Nephron progenitor cell (in vitro differentiated cells): ENCODE measurements around the gene SMURF2.

Source experiments
- DNase-seq: peaks from one replicate; pipeline ENCODE4 v3.0.0; 2021
- H3K27ac Mint-ChIP-seq: 2 replicates; pipeline ENCODE4 v1.8.0; 2021; ENCODE audit warnings: mild to moderate bottlenecking, moderate library complexity, mixed read lengths
- H3K27me3 Mint-ChIP-seq: 2 replicates; pipeline ENCODE4 v1.8.0; 2021; ENCODE audit warnings: mild to moderate bottlenecking, low read depth, mixed read lengths; ENCODE audit not compliant: poor library complexity
- H3K36me3 Mint-ChIP-seq: 2 replicates; pipeline ENCODE4 v1.8.0; 2021; ENCODE audit warnings: low read depth, mixed read lengths
- H3K4me1 Mint-ChIP-seq: 2 replicates; pipeline ENCODE4 v1.8.0; 2021; ENCODE audit warnings: mixed read lengths
- H3K4me3 Mint-ChIP-seq: 2 replicates; pipeline ENCODE4 v1.8.0; 2021; ENCODE audit warnings: mild to moderate bottlenecking, moderate library complexity, mixed read lengths
- H3K9me3 Mint-ChIP-seq: 2 replicates; pipeline ENCODE4 v1.8.0; 2021; ENCODE audit warnings: mild to moderate bottlenecking, moderate library complexity, mixed read lengths
- CTCF ChIP-seq: fragments of 200-600 bp; sonication (generic); IDR thresholded peaks from 2 replicates; pipeline ENCODE4 v1.5.0; 2021; ENCODE audit warnings: antibody characterized with exemption

The SMURF2 gene

DNA sequence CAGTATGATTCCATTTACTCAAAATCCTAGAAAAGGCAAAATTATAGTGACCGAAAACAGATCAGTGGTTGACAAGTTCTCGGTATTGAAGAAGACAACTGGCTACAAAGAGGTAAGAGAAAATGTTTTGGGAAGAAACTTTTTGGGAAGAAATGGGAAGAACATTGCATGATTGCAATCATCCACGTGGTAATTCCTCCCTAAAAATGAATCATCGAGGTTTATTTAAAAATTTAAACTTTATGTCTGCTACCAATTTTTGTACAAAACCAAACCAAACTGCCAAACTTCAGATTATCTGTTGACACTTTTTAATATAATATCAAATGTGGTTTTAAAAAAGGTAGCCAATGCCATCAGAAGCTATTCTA, 8.1 kb downstream of the SMURF2 start:
- Mint-ChIP-seq H3K27me3 (no peaks in the 10 kb centered on the region), H3K36me3 (peaks cover 41% of the 10 kb centered on the region), H3K4me1 (peaks cover 7% of the 10 kb centered on the region), H3K4me3 (no peak overlapping the region), H3K27ac (no peak overlapping the region), H3K9me3 (peaks cover 22% of the 10 kb centered on the region)
- TF ChIP-seq CTCF, result no peak
- no peak for DNase-seq

GRCh38 chr17:64653325-64653984, 8.7 kb downstream of the SMURF2 start:
- peaks cover 5% of the 10 kb centered on the region for H3K4me1 Mint-ChIP-seq
- H3K27ac Mint-ChIP-seq, result peak overlapping the region; percentile 54
- peaks cover 22% of the 10 kb centered on the region for H3K9me3 Mint-ChIP-seq
- H3K27me3 Mint-ChIP-seq, result no peaks in the 10 kb centered on the region
- DNase-seq, result no peak
- no peak overlapping the region for H3K4me3 Mint-ChIP-seq
- no peak for TF ChIP-seq CTCF
- peaks cover 43% of the 10 kb centered on the region for H3K36me3 Mint-ChIP-seq

DNA sequence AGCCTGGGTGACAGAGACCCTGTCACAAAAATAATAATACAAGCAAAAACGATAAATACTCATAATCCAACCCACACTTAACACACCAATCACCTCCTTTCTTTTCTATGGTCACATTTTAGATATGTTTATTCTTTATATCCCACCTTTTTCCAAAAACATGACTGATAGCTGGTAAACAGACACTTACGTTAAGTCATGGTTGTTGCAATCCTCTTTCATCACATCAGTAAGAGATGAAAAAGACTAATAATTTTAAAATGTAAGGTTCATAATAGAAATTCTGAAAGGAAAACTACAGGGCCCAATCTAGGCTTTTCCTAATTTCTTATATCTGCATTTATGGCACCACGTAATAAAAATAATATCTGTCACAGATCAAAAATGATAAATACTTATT, 10.2 kb downstream of the SMURF2 start:
- Mint-ChIP-seq H3K27ac (peak overlapping the region; percentile 9), H3K4me1 (peaks cover 5% of the 10 kb centered on the region)

DNA sequence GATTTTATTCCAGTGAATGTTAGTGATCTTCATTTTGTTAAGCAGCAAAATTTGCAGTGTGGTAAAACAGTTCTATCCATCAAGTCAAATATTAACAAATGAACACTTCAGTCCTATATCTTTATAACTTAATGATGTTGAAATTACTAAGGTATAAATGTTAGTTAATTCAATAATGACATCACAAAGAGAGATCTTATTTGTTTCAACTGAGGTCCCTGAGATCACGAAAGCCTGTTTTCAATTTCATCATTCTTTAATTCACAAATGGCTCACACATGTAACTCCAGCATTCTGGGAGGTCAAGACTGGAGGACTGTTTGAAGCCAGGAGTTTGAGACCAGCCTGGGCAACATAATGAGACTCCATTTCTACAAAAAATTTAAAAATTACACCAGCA, 13.9 kb downstream of the SMURF2 start:
- no peak for DNase-seq
- Mint-ChIP-seq H3K36me3 (peaks cover 15% of the 10 kb centered on the region), H3K4me1 (peaks cover 5% of the 10 kb centered on the region), H3K9me3 (no peaks in the 10 kb centered on the region), H3K27me3 (no peaks in the 10 kb centered on the region), H3K27ac (no peak overlapping the region), H3K4me3 (no peak overlapping the region)
- no peak for TF ChIP-seq CTCF

More for the DNA sequence above, 10.2 kb downstream of the SMURF2 start:
- peaks cover 20% of the 10 kb centered on the region for H3K9me3 Mint-ChIP-seq
- H3K27me3 Mint-ChIP-seq, result no peaks in the 10 kb centered on the region
- no peak for TF ChIP-seq CTCF
- peaks cover 34% of the 10 kb centered on the region for H3K36me3 Mint-ChIP-seq
- no peak overlapping the region for H3K4me3 Mint-ChIP-seq
- DNase-seq, result no peak

DNA sequence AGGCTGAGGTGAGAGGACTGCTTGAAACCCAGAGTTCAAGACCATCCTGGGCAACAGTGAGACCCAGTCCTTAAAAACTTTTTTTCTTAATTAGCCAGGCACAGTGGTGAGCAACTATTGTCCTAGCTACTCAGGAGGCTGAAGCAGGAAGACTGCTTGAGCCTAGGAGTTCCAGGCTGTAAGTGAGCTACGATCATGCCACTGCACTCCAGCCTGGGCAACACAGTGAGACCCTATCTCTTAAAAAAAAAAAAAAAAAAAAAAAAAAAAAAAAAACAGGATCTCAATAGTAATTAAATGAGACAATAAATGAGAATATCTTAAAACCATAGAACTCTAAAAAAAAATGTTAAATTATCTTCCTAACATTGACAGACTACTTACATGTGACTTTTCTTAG, 14.3 kb downstream of the SMURF2 start:
- Mint-ChIP-seq H3K27ac (no peak overlapping the region), H3K4me1 (peaks cover 5% of the 10 kb centered on the region), H3K27me3 (no peaks in the 10 kb centered on the region), H3K36me3 (peaks cover 15% of the 10 kb centered on the region), H3K9me3 (no peaks in the 10 kb centered on the region), H3K4me3 (no peak overlapping the region)
- DNase-seq, result no peak
- no peak for TF ChIP-seq CTCF

GRCh38 chr17:64639516-64639915, 22.6 kb downstream of the SMURF2 start:
- H3K27ac Mint-ChIP-seq, result no peak overlapping the region
- peaks cover 15% of the 10 kb centered on the region for H3K4me1 Mint-ChIP-seq
- peaks cover 6% of the 10 kb centered on the region for H3K27me3 Mint-ChIP-seq
- no peak for TF ChIP-seq CTCF
- DNase-seq, result no peak
- peaks cover 35% of the 10 kb centered on the region for H3K36me3 Mint-ChIP-seq
- no peaks in the 10 kb centered on the region for H3K9me3 Mint-ChIP-seq
- H3K4me3 Mint-ChIP-seq, result no peak overlapping the region
